Stimulated activated naive CD4-positive, alpha-beta T cell (primary cell): Measurements from ENCODE around the gene BAIAP2.

ENCODE experiments used
- DNase-seq, 6 experiments: peaks; one replicate each; lab custom pipeline; 2025; lab: John Stamatoyannopoulos, UW

Gene BAIAP2

DNA sequence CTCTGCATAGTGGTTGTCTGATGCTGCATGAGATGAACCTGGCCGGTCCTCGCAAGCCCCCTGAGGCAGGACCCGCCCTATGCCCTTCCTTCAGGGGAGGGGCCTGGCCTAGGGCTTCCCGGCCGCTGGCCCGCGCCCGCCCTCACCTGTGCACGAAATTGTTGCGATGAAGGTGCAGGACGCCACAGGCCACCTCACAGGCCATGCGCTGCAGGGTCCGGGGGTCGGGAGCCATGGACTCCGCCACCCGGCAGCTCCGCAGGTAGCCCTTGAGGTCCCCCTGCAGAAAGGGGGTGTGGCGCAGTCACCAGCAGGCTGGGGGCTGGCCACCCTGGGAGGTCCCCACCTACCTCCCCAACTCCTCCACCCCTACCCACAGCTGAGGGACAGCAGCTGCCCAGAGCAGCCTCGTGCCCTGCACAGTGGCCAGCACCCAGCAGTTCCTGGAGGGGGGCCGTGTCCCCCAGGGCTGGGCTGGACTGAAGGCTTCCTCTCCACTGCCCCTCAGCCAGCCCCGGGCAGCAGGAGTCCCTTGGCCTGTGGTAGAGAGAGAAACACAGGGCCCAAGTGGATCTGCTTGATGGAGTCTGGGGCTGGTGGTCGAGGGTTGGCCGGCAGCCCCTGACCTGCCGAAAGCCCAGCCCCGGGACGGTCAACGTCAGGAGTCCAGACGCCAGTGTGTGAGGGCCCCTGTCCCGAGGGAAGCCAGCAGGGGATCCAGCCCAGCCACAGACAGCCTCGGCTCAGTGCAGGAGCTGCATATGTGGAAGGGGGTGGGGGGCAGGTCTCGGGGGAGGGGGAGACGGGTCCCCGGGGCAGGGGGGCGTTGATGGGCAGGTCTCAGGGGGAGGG is 91.6 kb downstream of the BAIAP2 start:
- DNase-seq: no peak

DNA sequence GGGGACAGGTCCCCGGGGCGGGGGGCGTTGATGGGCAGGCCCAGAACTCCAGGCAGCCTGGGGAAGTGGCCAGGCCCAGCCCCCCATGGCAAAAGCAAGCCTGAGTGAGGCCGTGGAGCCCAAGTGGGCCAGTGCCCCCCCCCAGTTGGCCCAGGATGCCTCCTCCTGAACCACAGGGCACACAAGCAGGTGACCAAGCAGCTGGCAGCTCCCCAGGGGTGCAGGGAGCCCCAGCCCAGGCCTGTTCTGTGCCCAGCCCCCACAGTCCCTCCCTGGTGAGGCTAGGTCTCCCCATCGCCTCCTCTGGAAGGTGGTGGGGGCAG is 92.1 kb downstream of the BAIAP2 start:
- DNase-seq: no peak

DNA sequence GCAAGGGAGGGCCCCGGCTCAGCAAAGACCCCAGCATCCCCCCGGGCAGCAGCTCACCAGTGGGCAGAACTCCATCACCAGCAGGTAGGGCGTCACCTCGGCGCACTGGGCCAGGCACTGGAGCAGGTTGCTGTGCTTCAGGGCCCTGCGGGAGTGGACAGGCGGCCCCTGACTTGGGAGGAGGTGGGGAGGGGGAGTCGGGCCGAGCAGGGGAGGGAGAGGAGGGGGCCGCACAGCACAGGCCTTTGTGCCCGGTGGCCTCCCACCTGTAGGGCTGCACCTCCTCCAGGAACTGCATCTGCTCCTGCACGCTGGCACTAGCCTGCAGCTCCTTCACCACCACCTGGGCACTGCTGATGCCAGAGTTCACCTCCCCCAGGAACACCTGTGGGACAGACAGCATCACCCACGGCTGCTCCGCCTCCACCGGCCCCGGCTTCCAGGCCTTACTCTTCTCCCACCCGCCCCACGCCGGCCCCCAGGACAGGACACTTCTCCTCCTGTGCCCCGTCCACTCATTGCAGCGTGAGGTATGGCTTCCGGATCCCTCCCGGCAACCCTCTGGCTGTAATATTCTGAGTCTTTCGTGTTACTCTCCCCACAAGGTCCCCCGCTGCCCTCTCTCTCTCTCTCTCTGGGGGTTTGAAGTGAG is 92.7 kb downstream of the BAIAP2 start:
- DNase-seq: no peak

DNA sequence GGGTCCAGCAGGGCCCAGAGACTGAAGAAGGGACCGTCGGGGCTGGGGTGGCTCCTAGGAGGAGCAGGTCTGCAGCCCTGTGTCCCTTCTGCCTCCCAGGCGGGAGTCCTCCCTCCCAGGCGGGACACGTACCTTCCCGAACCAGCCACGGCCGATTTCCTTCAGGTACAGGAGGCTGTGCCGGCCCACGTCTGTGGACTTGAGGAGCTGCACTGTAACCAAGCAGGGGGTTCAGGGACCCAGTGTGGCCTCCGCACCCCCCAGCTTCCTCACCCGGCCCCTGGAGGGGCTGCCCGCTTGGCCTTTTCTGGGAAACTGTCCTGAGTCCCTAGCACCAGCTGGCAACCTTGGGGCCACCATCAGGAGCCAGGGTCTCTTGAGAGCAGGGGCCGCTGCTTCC is 93.4 kb downstream of the BAIAP2 start:
- no peak for DNase-seq

DNA sequence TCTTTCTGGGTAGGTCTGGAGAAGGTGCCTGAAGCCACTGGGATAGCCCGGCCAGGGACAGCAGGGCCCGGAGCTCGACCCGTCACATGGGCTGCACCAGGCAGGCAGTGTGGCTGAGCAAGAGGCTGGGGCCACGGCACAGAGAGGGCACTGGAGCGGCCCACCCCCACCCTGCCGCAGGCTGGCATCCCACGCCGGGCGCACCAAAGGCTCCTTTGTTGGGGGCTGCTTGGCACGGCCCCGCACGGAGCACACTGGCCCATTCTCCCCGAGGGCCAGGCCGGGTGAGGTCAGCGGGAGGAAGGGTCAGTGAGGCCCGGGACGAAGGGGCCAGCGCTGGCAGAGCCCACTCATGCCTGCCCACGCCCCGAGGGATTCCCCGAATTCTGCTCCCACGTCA is 93.8 kb downstream of the BAIAP2 start:
- no peak for DNase-seq

DNA sequence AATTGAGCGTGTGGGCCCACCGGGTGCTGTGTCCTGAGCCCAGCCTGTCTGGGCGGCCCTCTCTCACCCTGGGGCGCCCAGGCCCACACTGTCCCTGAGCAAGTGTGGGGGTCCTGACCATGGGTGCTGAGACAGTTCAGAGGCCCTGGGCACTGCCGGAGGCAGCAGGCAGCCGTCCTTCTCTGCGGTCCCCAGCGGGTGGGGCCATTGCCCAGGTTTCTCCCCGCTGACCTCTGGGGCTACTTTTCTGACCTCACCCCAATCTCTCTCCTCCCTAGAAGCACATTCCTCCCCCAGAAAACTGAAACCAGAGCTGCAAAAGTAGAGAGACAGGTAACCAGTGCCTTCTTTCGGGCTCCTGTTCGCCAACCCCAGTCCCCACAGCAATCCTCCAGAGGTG is 94.3 kb downstream of the BAIAP2 start:
- DNase-seq: no peak

DNA sequence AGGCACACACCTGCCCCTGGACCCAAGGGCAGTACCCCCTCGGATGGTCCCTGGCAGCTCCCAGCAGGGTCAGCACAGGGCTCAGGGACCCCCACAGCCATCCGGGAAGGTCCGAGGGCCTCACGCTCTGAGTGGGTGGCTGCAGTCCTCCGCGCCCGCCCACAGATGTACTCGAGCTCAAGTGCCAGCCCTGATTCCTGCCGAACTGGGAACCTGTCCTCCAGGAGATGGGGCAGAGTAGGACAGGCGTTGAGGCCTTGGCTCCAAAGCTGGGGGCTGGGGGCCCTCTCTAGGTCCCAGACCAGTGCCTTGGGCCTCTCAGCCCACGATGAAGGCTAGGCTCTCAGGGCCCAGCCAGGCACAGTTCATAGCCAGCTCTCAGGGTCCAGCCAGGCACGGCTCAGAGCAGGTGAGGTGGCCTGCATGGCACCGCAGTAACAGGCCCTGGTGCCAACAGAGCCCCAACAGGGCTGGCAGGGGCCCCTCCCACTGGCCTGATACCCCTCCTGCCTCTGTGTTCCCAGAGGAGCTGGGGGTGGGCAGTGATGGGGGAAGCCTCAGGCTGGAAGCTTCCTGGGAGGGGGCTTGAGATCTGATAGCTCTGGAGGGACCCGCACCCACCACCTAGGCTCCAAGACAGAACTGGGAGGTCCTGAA is 94.9 kb downstream of the BAIAP2 start:
- DNase-seq: no peak

DNA sequence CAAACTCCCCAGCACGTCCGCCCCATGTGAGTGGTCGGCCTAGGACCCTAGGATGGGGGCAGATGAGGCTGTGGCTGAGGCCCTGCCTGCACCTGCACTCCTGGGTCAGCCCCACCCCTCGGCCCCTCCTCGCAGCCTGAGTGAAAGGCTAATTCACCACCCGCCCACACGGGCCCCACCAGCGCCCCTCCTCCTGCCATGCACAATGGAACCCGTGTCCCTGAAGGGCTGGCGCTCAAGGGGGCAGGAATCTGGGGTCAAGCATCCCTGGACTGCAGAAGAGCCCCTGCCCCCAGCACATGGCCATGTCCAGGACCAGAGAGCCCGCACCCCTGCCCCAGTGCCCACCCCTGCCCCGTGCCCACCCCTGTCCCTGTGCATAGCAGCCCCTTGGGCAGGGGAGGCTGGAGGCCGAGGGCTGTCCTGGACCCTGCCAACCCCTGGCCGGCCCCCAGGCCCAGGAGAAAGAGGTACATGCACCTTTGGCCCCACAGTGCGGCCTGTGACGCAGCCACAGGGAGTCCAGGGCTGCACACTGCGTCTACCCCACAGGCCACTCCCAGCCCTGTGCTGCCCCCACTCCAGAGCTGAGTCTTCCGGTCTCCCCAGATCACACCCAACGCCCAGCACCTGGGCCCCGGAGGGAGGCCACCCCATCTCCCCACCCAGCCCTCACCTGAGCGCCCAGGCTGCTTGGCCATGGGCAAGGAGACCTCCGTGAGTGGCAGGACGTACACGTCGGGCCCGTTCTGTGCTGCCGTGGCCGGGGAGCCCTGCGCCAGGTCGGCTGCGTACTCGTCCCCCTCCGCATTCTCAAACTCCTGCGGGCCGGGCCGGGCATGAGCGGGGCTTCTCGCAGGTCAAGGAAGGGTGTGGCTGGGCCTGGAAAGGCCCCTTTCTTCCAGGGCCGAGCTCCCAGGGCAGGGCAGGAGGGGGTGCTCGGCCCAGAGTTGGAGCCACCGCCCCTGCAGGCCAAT is 95.7 kb downstream of the BAIAP2 start:
- no peak for DNase-seq

DNA sequence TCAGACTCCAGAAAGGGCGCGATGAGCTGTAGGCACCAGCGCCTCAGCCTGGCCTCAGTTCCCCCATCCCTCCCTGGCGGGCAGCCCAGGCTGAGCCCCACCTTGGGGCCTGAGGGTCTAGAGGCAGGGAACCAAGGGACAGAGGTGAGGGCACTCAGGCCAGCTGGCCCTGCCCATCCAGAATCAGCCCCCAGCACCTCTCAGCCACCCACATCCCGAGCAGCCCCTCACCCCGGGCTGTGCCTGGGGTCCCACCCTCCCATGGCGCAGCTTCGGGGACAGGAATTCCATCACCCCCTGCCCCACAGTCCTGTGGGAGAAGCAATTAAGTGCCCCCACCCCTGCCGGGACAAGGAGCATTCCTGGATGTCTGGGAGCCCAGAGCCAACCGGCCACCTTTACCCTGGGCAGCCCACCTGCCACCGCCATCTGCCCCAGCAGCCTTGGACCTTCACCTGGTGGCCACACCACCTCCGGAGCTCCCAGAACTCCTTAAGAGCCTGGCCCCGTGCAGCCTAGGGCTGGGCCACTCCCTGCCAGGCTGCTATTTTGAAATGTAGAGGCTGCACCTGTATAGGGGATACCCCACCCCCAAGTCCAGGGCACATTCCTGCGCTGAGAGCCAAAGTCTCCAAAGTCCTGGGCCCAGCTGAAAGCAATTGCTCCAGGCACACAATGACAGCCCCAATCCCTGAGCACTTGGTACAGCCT is 96.7 kb downstream of the BAIAP2 start:
- no peak for DNase-seq

DNA sequence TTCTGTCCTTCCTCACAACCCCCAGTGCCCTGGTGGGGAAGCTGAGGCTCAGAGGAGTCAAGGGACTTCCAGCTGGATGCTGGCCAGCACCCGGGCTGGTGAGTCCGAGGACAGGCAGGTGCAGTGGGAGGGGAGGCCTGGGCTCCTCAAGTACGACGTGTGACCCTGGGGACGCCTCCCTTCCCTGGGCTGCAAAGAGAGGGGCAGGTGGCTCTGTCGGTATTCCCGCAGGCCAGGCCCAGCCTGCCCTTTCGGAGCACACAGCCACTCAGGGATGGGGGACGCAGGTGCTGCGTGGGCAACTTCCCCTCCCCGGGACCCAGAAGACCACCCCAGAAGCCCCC is 97.2 kb downstream of the BAIAP2 start:
- no peak for DNase-seq

DNA sequence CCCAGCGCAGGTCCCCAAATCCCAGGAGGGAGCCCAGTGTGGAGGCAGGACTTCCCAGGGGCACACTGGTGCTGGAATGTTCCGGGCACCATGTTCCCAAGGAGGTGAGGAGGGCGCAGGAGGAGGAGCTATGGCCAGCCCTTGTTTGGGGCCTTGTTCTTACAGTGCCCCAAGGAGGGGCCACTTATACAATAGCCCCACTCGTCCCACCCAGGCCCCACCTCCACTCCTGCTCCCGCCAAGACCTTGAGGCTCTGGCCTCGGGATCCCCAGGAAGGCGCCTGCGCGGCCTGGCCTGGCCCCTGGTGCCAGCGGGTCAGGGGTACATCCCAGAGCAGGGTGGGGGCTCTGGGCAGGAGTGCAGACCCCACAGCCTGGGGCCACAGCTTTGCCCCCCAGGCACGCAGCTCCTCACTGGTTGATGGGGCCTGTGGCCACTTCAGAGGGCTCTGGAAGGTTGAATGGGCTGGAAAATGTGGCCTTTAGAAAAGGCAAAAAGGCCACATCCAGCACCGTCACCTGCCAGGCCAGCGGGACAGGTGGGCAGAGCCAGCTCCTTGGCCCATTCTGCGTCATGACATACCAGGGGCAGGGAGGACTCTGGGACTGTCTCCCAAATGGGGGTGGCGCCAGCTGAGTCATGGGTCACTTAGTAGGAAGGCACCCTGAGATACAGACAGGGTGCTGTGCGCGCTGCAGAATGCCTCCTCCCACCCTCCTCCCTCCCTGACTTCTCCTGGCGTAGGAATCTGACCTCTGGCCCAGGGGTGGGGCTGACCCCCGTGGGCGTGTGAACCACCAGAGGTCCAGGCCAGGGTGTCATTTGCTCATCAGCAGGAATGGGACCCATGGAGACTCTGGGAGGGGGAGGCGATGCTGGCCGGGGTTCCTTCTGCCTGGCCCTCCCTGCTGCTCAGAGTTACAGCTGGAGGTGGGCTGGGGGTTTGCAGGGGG is 98.1 kb downstream of the BAIAP2 start:
- no peak for DNase-seq

DNA sequence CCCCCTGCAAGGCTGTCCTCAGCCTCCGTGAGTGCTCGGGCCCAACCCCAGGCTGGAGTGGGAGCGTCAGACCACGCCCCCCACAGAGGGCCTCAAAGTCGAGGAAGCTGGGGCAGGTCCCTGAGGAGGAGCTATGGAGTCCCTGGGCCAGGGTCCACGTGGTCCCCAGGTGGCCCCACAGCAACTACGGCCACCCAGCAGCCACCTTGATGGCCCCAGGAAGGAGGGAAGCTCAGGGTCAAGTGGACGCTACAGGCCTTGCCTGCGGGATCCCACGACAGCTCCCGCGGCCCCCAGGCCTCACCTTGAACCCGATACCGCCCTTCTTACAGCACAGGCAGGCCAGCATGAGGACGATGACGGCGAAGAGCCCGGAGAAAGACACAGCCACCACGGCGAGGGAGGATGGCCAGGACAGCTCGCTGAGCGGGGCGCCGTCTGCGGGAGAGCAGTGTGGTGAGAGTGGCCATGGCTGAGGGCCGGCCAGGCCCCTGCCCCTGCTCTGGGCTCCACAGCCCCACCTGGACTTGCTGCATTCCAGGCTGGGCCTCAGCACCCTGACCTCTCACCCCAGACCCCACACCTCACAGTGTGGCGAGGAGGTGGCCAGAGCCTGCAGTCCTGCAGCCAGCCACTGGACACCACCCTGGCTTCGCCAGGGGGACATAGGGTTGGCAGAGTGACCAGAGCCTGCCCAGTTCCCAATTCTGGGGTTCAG is 99.3 kb downstream of the BAIAP2 start:
- no peak for DNase-seq

DNA sequence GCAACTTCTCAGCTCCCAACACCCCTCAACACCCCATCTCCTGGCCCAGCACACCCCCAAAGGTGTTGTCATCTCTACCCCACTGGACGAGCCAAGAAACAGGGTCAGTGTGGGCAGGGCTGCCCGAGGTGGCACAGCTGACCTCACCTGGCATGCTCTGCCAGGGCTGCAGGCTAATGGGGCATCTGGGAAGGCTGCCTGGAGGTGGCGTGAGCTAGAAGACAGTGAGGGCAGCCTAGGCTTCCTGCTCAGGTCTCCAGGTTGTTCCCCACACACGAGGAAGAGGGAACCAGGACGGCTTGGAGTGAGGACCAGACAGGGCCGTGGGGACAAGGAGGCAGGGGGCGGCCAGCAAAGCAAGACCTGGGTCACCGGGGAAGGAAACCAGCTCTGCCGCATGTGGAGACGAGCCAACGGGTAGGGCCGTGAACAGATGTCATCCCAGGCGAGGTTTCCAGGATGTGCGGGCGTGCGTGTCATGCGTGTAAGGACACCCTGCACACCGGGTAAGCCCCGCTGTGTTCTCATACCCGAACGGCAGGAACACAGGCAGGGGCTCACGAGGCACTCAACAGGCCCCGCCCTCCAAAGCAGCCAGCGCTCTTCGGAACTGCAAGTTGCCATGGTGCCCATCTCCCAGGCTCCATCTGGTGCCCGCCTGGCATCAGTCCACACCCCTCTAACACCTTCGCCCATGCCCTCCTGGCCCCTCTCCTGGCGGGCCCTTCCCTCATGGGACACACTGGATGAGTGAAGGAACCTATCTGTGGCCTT is 100.7 kb downstream of the BAIAP2 start:
- no peak for DNase-seq

DNA sequence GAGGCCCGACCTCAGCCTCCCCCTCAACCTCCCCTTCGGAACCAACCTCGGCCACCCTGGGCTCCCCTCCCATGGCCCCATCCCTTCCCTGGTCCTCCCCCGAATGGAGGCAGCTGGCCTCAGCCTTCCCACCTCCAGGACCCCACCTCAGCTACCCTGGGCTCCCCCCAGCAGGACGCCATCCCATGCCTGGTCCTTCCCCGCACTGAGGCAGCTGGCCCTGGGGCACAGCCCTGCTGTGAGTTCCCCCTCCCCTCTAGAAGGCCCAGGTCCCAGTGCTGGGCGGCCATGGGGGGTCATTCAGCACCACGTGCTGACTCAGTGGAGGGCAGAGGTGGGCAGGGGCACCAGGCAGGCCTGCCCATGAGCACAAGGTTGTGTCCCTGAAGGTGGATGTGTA is 101.4 kb downstream of the BAIAP2 start:
- no peak for DNase-seq

DNA sequence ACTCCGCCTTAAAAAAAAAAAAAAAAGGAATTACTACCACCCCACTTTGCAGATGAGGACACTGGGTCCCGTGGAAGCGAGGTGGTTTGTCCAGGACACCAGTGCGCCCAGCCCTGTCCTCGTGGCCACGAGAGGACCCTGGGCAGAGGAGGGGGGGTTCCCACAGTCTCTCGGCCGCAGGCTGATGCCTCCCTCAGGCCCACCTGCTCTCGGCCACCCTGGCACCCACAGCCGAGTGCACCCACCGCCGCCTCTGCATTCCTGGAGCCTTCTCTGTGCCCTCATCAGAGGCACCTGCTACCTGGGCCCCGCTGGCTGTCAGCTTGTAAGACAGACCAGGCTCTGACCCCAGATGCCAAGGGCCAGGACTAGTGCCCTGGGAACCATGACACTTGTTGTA is 102.3 kb downstream of the BAIAP2 start:
- no peak for DNase-seq

DNA sequence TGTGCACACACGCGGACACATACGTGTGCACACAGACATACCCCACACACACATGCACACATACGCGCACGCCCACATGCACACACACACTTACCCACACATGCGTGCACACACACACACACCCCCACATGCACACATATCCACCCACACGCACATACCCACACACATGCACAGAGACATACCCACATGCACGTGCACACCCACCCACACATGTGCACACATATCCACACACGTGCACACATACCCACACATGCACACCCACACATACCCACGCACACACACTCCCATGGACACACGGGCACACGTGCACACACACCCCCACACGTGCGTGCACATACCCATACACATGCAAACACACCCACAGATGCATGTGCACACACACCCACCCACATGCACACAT is 103.1 kb downstream of the BAIAP2 start:
- no peak for DNase-seq

DNA sequence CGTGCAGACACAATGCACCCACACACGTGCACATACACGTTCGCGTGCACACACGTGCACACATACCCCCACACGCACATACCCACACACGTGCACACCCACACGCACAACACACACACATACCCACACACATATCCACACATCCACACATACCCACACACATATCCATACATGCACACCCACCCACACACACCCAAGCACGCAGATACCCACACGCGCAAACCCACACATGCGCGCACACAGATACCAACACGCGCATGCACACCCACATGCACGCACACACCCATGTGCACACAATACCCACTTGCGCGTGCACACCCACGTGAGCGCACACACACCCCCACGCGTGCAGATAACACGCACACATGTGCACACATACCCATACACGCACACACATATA is 103.5 kb downstream of the BAIAP2 start:
- DNase-seq: no peak

DNA sequence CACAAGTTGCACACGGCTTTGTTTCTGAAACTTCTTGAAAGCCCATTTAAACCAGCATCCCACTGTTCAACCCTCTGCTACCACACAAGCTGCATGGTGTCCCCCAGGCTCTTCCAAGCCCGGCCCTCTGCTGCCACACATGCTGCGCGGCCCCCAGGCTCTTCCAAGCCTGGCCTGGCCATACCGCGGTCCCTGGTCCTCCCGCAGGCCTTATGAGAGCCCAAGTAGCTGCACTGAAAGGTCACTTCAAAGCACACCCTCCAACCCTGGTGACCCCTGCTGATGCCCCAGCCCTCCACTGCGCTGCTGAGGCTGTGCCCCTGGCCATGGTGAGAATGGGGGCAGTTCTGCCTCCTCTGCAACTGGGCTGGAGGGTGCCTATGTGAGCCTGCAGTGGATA is 104.5 kb downstream of the BAIAP2 start:
- no peak for DNase-seq

DNA sequence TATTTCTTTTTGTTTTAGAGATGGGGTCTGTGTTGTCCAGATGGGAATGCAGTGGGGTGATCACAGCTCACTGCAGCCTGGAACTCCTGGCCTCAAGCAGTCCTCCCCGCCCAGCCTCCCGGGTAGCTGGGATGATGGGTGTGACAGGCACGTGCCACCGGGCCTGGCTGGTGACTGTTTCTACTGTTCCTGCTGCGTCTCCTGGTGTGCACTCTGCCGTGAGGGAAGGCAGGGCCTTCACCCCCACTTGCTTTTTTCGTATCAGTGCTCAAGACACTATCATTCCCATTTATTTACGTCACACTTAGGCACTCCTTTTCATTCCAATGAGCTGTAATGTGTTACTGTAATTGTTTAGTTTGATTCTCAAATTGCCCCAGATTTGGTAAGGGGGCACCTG is 105.1 kb downstream of the BAIAP2 start:
- no peak for DNase-seq
